HG02970 (cell line): ENCODE results near the gene SPINDOC.
A peak's percentile ranks its signal among the peaks of the same experiment; 100 is the strongest.

ENCODE experiments used
- ATAC-seq: cut with Tn5 transposase; IDR thresholded peaks from one replicate; pipeline ENCODE4 v1.9.1; 2021; ENCODE audit warnings: mild to moderate bottlenecking, moderate library complexity, moderate number of reproducible peaks; ENCODE audit not compliant: unreplicated experiment, low FRiP score

SPINDOC gene

GRCh38 chr11:63831326-63831725 lies 18.1 kb downstream of the SPINDOC start:
- no peak for ATAC-seq

- ATAC-seq: no peak
These were observed 19.1 kb downstream of the SPINDOC start for GRCh38 chr11:63832336-63832735.

GRCh38 chr11:63833048-63833447 lies 19.8 kb downstream of the SPINDOC start:
- no peak for ATAC-seq

GRCh38 chr11:63834535-63835157 lies 21.4 kb downstream of the SPINDOC start:
- ATAC-seq: no peak

- ATAC-seq: no peak
These were observed 21.9 kb downstream of the SPINDOC start for GRCh38 chr11:63835158-63835545.

GRCh38 chr11:63837027-63837688 lies 23.9 kb downstream of the SPINDOC start:
- ATAC-seq: no peak

- ATAC-seq: no peak
These were observed 24.5 kb downstream of the SPINDOC start for GRCh38 chr11:63837739-63838138.

- ATAC-seq: peak; percentile 7
These were observed 25.0 kb downstream of the SPINDOC start for GRCh38 chr11:63838150-63838677.

- peak; percentile 81 for ATAC-seq
These were observed 25.6 kb downstream of the SPINDOC start, which contains the start of gene MARK2 for GRCh38 chr11:63838678-63839507. TSS of gene MARK2 (plus strand) at chr11:63839110. CDS start at chr11:63839507, 397 bp downstream.

- no peak for ATAC-seq
These were observed 26.5 kb downstream of the SPINDOC start for GRCh38 chr11:63839508-63840355.

- ATAC-seq: no peak
These were observed 27.3 kb downstream of the SPINDOC start for GRCh38 chr11:63840356-63841060.

- ATAC-seq: no peak
These were observed 28.3 kb downstream of the SPINDOC start for GRCh38 chr11:63841554-63841953.

- ATAC-seq: no peak
These were observed 29.8 kb downstream of the SPINDOC start for GRCh38 chr11:63843041-63843440.

GRCh38 chr11:63844836-63845235 lies 31.6 kb downstream of the SPINDOC start:
- no peak for ATAC-seq

- ATAC-seq: no peak
These were observed 32.0 kb downstream of the SPINDOC start for GRCh38 chr11:63845303-63845702.

- ATAC-seq: no peak
These were observed 32.7 kb downstream of the SPINDOC start for GRCh38 chr11:63845911-63846310.

GRCh38 chr11:63846897-63847296 lies 33.6 kb downstream of the SPINDOC start:
- no peak for ATAC-seq

- no peak for ATAC-seq
These were observed 34.1 kb downstream of the SPINDOC start for GRCh38 chr11:63847363-63847762.

GRCh38 chr11:63849691-63850090 lies 36.4 kb downstream of the SPINDOC start:
- no peak for ATAC-seq

- ATAC-seq: no peak
These were observed 37.7 kb downstream of the SPINDOC start for GRCh38 chr11:63850920-63851319.
